SK-N-SH (cell line): ENCODE measurements around the gene RAB3IP. TPM values are rescaled to one million over a fixed set of nuclear protein-coding genes. Genes with fewer than 3 reads are reported as not detected.

Source experiments
- CTCF ChIA-PET: fragments of 300-600, 350-600 bp; formaldehyde crosslinking; extraction: SDS; loops from one replicate; lab custom pipeline; 2021; lab: Yijun Ruan, JAX
- POLR2A ChIA-PET: fragments of 350-600 bp; sonication (Branson Sonifier 250); formaldehyde crosslinking; extraction: SDS; loops from one replicate; lab custom pipeline; 2020; ENCODE audit warnings: antibody characterized with exemption, inconsistent platforms; lab: Yijun Ruan, JAX
- DNase-seq: peaks from one replicate; pipeline ENCODE4 v3.0.0; 2012
- H2AFZ ChIP-seq: fragments of 200-600 bp; sonication (generic); 2 replicates; pipeline ENCODE4 v1.8.1; 2016; ENCODE audit warnings: antibody characterized with exemption, mild to moderate bottlenecking, low read depth
- H3F3A ChIP-seq: fragments of 200-600 bp; sonication (generic); replicated peaks from 2 replicates; pipeline ENCODE3; 2016; ENCODE audit warnings: antibody characterized with exemption, mild to moderate bottlenecking; ENCODE audit not compliant: insufficient read depth
- H3K27ac ChIP-seq, 2 experiments: fragments of 200-500 bp in 1 of 2; fragments of 200-600 bp in 1 of 2; sonication (Bioruptor generic) in 1 of 2; sonication (generic), shearing (Covaris generic) in 1 of 2; 2 replicates each; pipeline versions ENCODE4 v1.5.1 to v1.6.1; 2014 to 2016; ENCODE audit warnings: low read depth in 2 of 2, inconsistent platforms in 1 of 2, low read length in 1 of 2, mild to moderate bottlenecking in 1 of 2, mixed read lengths in 1 of 2
- H3K27me3 ChIP-seq: fragments of 200-600 bp; sonication (generic), shearing (Covaris generic); 2 replicates; pipeline ENCODE4 v1.6.1; 2016; ENCODE audit warnings: mixed run types; ENCODE audit not compliant: insufficient read depth
- H3K36me3 ChIP-seq, 2 experiments: fragments of 200-500 bp in 1 of 2; fragments of 200-600 bp in 1 of 2; sonication (Bioruptor generic) in 1 of 2; sonication (generic) in 1 of 2; replicated peaks in 1 of 2; 2 replicates each; pipeline versions ENCODE3 to v1.5.1; 2014 to 2016; ENCODE audit warnings: low read length in 1 of 2, mild to moderate bottlenecking in 1 of 2; ENCODE audit not compliant: insufficient read depth in 2 of 2, control insufficient read depth in 1 of 2
- H3K4me1 ChIP-seq, 2 experiments: fragments of 200-500 bp in 1 of 2; fragments of 200-600 bp in 1 of 2; sonication (Bioruptor generic) in 1 of 2; sonication (generic), shearing (Covaris generic) in 1 of 2; 2 replicates each; pipeline versions ENCODE4 v1.5.1 to v1.6.1; 2014 to 2016; ENCODE audit warnings: low read depth in 1 of 2, low read length in 1 of 2, mixed run types in 1 of 2; ENCODE audit not compliant: insufficient read depth in 2 of 2, control insufficient read depth in 1 of 2
- H3K4me2 ChIP-seq: fragments of 200-600 bp; sonication (generic), shearing (Covaris generic); 2 replicates; pipeline ENCODE4 v1.6.1; 2017; ENCODE audit warnings: mixed run types
- H3K4me3 ChIP-seq, 2 experiments: fragments of 200-500 bp in 1 of 2; fragments of 200-600 bp in 1 of 2; sonication (Bioruptor generic) in 1 of 2; sonication (generic), shearing (Covaris generic) in 1 of 2; 2 replicates each; pipeline versions ENCODE4 v1.5.1 to v1.8.1; 2014 to 2016; ENCODE audit warnings: low read depth in 2 of 2, inconsistent platforms in 1 of 2, low read length in 1 of 2, mild to moderate bottlenecking in 1 of 2, mixed read lengths in 1 of 2, moderate library complexity in 1 of 2
- H3K79me2 ChIP-seq: fragments of 200-600 bp; sonication (generic); 2 replicates; pipeline ENCODE4 v1.8.1; 2017; ENCODE audit warnings: mild to moderate bottlenecking; ENCODE audit not compliant: insufficient read depth
- H3K9ac ChIP-seq: fragments of 200-600 bp; sonication (generic); 2 replicates; pipeline ENCODE4 v1.6.1; 2017; ENCODE audit warnings: mixed run types
- H3K9me2 ChIP-seq: fragments of 200-600 bp; sonication (generic); 2 replicates; pipeline ENCODE4 v1.6.1; 2017; ENCODE audit warnings: mixed run types
- H3K9me3 ChIP-seq: fragments of 200-600 bp; sonication (generic); 2 replicates; pipeline ENCODE4 v1.6.1; 2017; ENCODE audit warnings: mixed run types, mild to moderate bottlenecking, moderate library complexity
- H4K20me1 ChIP-seq: fragments of 200-600 bp; sonication (generic); 2 replicates; pipeline ENCODE4 v1.6.1; 2017; ENCODE audit warnings: mild to moderate bottlenecking, mixed run types; ENCODE audit not compliant: insufficient read depth
- CHD2 ChIP-seq: fragments of 150-350 bp; IDR thresholded peaks from 2 replicates; pipeline ENCODE4 v1.6.1; 2018; ENCODE audit warnings: low read length; ENCODE audit not compliant: partially characterized antibody
- ELF1 ChIP-seq: IDR thresholded peaks from 2 replicates; pipeline ENCODE4 v1.4.0; 2012
- EP300 ChIP-seq, 2 experiments: IDR thresholded peaks; 2 replicates each; pipeline versions ENCODE4 v1.4.0 to v1.6.1; 2012; ENCODE audit warnings: borderline replicate concordance in 1 of 2, low read depth in 1 of 2, low read length in 1 of 2
- FOSL2 ChIP-seq: IDR thresholded peaks from 2 replicates; pipeline ENCODE4 v1.4.0; 2012; ENCODE audit warnings: low read depth, mild to moderate bottlenecking, moderate library complexity, borderline replicate concordance
- FOXJ3 ChIP-seq: sonication (generic); formaldehyde crosslinking; IDR thresholded peaks from 2 replicates; pipeline ENCODE4 v1.5.1; 2020; ENCODE audit warnings: mild to moderate bottlenecking, missing genetic modification reagents
- GATA2 ChIP-seq: sonication (generic); formaldehyde crosslinking; IDR thresholded peaks from 2 replicates; pipeline ENCODE4 v1.5.0; 2020; ENCODE audit warnings: mild to moderate bottlenecking, missing genetic modification reagents
- JUND ChIP-seq: IDR thresholded peaks from 2 replicates; pipeline ENCODE4 v1.4.0; 2012
- MXI1 ChIP-seq: IDR thresholded peaks from 2 replicates; pipeline ENCODE4 v1.6.1; 2012; ENCODE audit warnings: mild to moderate bottlenecking, low read depth, low read length, improper control_type of control experiment
- NFIC ChIP-seq: IDR thresholded peaks from 2 replicates; pipeline ENCODE4 v1.4.0; 2012; ENCODE audit warnings: borderline replicate concordance
- POLR2AphosphoS5 ChIP-seq: IDR thresholded peaks from 2 replicates; pipeline ENCODE4 v1.6.1; 2012; ENCODE audit warnings: low read depth, low read length
- RCOR1 ChIP-seq: fragments of 150-350 bp; IDR thresholded peaks from 2 replicates; pipeline ENCODE4 v1.6.1; 2017; ENCODE audit warnings: antibody characterized with exemption, low read length
- RFX5 ChIP-seq: IDR thresholded peaks from 2 replicates; pipeline ENCODE4 v1.6.1; 2012; ENCODE audit warnings: mild to moderate bottlenecking, improper control_type of control experiment, low read length
- RXRA ChIP-seq: IDR thresholded peaks from 2 replicates; pipeline ENCODE4 v1.4.0; 2012; ENCODE audit warnings: low read depth, mild to moderate bottlenecking, borderline replicate concordance
- SMC3 ChIP-seq: IDR thresholded peaks from 2 replicates; pipeline ENCODE4 v1.6.1; 2012; ENCODE audit warnings: low read depth, low read length, improper control_type of control experiment
- TAF1 ChIP-seq: IDR thresholded peaks from 2 replicates; pipeline ENCODE4 v1.6.1; 2012; ENCODE audit warnings: low read depth, mild to moderate bottlenecking, low read length, moderate library complexity, borderline replicate concordance
- YY1 ChIP-seq: IDR thresholded peaks from 2 replicates; pipeline ENCODE4 v1.4.0; 2012; ENCODE audit warnings: low read depth, mild to moderate bottlenecking
- WGBS: methylation state at CpG from one replicate; pipeline ENCODE4 v1.1.6; 2017; ENCODE audit warnings: low lambda C conversion rate; 5-methylcytosine and 5-hydroxymethylcytosine counted together
- polyA plus RNA-seq, 3 experiments: library from polyadenylated mRNA; depleted of rRNA; stranded (reverse); fragments of >200 nt; gene quantifications; 2 replicates each; pipeline ENCODE4 v1.2.3, GENCODE V29; 2012
- TF ChIP-seq, protein P1 (sequence below): IDR thresholded peaks from 2 replicates; pipeline ENCODE4 v1.4.0; 2012; ENCODE audit warnings: low read depth
- TF ChIP-seq, protein P2 (sequence below): fragments of 150-350 bp; IDR thresholded peaks from 2 replicates; pipeline ENCODE4 v1.6.1; 2016; ENCODE audit warnings: mild to moderate bottlenecking, low read depth, low read length
- TF ChIP-seq, protein P3 (sequence below): IDR thresholded peaks from 2 replicates; pipeline ENCODE4 v1.4.0; 2012; ENCODE audit warnings: low read depth, borderline replicate concordance
- TF ChIP-seq, protein P4 (sequence below): fragments of 150-350 bp; IDR thresholded peaks from 2 replicates; pipeline ENCODE4 v1.6.1; 2017; ENCODE audit warnings: antibody characterized with exemption, low read length, low read depth, borderline replicate concordance
- TF ChIP-seq, protein P5 (sequence below): IDR thresholded peaks from 2 replicates; pipeline ENCODE4 v1.6.1; 2012; ENCODE audit warnings: mild to moderate bottlenecking, low read depth, low read length, moderate library complexity
- TF ChIP-seq, protein P6 (sequence below): IDR thresholded peaks from 2 replicates; pipeline ENCODE4 v1.4.0; 2012; ENCODE audit warnings: low read depth, borderline replicate concordance

Gene RAB3IP
- polyA plus RNA-seq (2012; rRNA removed) = 5.4 and 8.1 TPM in 2 replicates
- polyA plus RNA-seq (2012; cell fraction: cytosol; rRNA removed) = 8.7 and 10.3 TPM in 2 replicates
- 5.3 and 6.6 TPM in 2 replicates for polyA plus RNA-seq (2012; cell fraction: nucleus; rRNA removed)

DNA sequence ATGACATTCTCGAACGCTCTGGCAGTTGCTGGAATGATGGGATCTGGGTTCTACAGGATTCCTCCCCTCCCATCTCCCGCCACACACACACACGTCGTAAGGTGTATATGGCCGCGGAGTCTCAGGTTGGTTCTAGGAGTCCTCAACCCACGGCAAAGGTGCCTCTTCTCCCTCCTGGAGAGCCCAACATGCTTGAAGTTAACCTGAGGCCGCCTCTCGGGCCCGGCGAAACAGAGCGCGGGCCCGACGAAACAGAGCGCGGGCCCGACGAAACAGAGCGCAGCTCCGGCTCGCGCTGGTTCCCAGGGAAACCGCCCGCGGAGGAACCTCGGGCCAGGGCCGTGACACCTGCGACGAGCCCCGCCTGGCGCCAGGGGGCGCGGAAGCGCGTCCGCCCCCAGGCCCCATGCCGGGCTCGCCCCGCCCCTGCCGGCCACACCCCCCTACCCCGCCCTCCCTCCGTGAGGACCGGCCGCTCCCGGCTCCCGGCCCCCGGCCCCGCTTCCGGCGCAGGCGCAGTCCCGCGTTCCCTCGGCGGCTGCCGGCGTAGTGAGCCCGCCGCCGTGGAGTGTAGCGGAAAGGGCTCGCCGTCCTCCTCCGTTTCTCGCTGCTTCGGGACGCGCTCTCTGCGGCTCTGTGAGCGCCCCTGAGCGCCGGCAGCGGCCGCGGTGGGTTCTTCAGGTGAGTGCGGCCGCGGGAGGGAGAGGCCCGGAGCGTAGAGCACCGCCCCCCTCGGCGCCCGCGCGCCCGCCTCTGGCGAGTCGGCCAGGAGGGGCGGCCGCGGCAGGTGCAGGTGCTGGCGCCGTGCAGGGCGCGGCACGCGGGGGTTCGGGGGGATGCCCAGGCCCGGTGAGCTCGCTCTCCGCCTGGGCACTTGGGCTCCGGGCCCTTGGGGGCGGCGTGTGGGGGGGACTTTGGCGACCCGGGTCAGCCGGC lies at the start of gene RAB3IP:
Gene RAB3IP (plus strand): TSS at position 510 of the 936 bp plus-strand sequence. CDS start 16,549 bp downstream, outside the sequence.
- WGBS = 14% methylated on average over 7 of the region's 110 CpGs
- H3K36me3 ChIP-seq = no peaks in the 10 kb centered on the region
- peak; percentile 99 for DNase-seq
- no peaks in the 10 kb centered on the region for H4K20me1 ChIP-seq
- H3K27me3 ChIP-seq = no peaks in the 10 kb centered on the region
- peak within 1 kb of the TSS; percentile 57; the same call in 1 of the 2 replicates for H3K9ac ChIP-seq
- peak within 1 kb of the TSS; percentile 90 to 92 for H3K4me3 ChIP-seq
- POLR2A ChIA-PET = interaction anchor here (0.6 kb wide), 1 partner anchor 11 kb away, joined by 3 read pairs; no protein-coding TSS in a partner anchor
- CTCF ChIA-PET = interaction anchor here (0.6 to 3.0 kb wide), 10 partner anchors 10 to 317 kb away, joined by 3 to 9 read pairs (median 3); partner anchors contain the start of gene BEST3
- peaks cover 8% of the 10 kb centered on the region; the same call in 1 of the 2 replicates for H3K79me2 ChIP-seq
- H3K4me2 ChIP-seq = peak within 1 kb of the TSS; percentile 94
- peaks cover 0 to 7% of the 10 kb centered on the region in 2 experiments; a peak in 3 of 4 replicates for H3K4me1 ChIP-seq
- H3K9me3 ChIP-seq = no peaks in the 10 kb centered on the region
- H3F3A ChIP-seq = peaks cover 8% of the 10 kb centered on the region
- H3K27ac ChIP-seq = peak within 1 kb of the TSS in 1 of 2 experiments; percentile 11; a peak in 1 of 4 replicates
- H2AFZ ChIP-seq = peak within 1 kb of the TSS; percentile 91
- no peaks in the 10 kb centered on the region for H3K9me2 ChIP-seq
- TF ChIP-seq, protein P1, sequence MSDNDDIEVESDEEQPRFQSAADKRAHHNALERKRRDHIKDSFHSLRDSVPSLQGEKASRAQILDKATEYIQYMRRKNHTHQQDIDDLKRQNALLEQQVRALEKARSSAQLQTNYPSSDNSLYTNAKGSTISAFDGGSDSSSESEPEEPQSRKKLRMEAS = no peak
- TF ChIP-seq NFIC (no peak), FOXJ3 (CRISPR knock-in tag) (no peak), GATA2 (CRISPR knock-in tag) (no peak), EP300 (IDR thresholded peaks at IDR 0.05; ENCODE audit: borderline replicate concordance in 1 of 2, low read depth in 1 of 2, low read length in 1 of 2) (no peak), RFX5 (no peak), FOSL2 (no peak), JUND (no peak), RCOR1 (no peak), SMC3 (no peak; the same call in 1 of the 2 replicates), RXRA (no peak), CHD2 (no peak), YY1 (no peak), MXI1 (no peak; the same call in 1 of the 2 replicates), ELF1 (no peak), POLR2AphosphoS5 (0 out of 2 replicates have a peak, but pooled peaks have one; percentile 16), TAF1 (no peak)
- TF ChIP-seq, protein P2, sequence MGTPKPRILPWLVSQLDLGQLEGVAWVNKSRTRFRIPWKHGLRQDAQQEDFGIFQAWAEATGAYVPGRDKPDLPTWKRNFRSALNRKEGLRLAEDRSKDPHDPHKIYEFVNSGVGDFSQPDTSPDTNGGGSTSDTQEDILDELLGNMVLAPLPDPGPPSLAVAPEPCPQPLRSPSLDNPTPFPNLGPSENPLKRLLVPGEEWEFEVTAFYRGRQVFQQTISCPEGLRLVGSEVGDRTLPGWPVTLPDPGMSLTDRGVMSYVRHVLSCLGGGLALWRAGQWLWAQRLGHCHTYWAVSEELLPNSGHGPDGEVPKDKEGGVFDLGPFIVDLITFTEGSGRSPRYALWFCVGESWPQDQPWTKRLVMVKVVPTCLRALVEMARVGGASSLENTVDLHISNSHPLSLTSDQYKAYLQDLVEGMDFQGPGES = no peak
- TF ChIP-seq, protein P3, sequence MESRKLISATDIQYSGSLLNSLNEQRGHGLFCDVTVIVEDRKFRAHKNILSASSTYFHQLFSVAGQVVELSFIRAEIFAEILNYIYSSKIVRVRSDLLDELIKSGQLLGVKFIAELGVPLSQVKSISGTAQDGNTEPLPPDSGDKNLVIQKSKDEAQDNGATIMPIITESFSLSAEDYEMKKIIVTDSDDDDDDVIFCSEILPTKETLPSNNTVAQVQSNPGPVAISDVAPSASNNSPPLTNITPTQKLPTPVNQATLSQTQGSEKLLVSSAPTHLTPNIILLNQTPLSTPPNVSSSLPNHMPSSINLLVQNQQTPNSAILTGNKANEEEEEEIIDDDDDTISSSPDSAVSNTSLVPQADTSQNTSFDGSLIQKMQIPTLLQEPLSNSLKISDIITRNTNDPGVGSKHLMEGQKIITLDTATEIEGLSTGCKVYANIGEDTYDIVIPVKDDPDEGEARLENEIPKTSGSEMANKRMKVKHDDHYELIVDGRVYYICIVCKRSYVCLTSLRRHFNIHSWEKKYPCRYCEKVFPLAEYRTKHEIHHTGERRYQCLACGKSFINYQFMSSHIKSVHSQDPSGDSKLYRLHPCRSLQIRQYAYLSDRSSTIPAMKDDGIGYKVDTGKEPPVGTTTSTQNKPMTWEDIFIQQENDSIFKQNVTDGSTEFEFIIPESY = no peak
- TF ChIP-seq, protein P4, sequence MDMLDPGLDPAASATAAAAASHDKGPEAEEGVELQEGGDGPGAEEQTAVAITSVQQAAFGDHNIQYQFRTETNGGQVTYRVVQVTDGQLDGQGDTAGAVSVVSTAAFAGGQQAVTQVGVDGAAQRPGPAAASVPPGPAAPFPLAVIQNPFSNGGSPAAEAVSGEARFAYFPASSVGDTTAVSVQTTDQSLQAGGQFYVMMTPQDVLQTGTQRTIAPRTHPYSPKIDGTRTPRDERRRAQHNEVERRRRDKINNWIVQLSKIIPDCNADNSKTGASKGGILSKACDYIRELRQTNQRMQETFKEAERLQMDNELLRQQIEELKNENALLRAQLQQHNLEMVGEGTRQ = no peak
- TF ChIP-seq, protein P5, sequence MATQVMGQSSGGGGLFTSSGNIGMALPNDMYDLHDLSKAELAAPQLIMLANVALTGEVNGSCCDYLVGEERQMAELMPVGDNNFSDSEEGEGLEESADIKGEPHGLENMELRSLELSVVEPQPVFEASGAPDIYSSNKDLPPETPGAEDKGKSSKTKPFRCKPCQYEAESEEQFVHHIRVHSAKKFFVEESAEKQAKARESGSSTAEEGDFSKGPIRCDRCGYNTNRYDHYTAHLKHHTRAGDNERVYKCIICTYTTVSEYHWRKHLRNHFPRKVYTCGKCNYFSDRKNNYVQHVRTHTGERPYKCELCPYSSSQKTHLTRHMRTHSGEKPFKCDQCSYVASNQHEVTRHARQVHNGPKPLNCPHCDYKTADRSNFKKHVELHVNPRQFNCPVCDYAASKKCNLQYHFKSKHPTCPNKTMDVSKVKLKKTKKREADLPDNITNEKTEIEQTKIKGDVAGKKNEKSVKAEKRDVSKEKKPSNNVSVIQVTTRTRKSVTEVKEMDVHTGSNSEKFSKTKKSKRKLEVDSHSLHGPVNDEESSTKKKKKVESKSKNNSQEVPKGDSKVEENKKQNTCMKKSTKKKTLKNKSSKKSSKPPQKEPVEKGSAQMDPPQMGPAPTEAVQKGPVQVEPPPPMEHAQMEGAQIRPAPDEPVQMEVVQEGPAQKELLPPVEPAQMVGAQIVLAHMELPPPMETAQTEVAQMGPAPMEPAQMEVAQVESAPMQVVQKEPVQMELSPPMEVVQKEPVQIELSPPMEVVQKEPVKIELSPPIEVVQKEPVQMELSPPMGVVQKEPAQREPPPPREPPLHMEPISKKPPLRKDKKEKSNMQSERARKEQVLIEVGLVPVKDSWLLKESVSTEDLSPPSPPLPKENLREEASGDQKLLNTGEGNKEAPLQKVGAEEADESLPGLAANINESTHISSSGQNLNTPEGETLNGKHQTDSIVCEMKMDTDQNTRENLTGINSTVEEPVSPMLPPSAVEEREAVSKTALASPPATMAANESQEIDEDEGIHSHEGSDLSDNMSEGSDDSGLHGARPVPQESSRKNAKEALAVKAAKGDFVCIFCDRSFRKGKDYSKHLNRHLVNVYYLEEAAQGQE = 0 out of 2 replicates have a peak, but pooled peaks have one; percentile 3
- TF ChIP-seq, protein P6, sequence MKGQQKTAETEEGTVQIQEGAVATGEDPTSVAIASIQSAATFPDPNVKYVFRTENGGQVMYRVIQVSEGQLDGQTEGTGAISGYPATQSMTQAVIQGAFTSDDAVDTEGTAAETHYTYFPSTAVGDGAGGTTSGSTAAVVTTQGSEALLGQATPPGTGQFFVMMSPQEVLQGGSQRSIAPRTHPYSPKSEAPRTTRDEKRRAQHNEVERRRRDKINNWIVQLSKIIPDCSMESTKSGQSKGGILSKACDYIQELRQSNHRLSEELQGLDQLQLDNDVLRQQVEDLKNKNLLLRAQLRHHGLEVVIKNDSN = no peak
